SK-N-MC (cell line): ENCODE results near the gene TCERG1L.

Experiments
- DNase-seq: peaks from one replicate; pipeline ENCODE4 v3.0.0-alpha.2; 2011; ENCODE audit warnings: low read depth, low spot score
- H3K27ac ChIP-seq: fragments of 200-600 bp; sonication (generic); 2 replicates; pipeline ENCODE4 v1.5.1; 2016; ENCODE audit warnings: mixed run types
- H3K36me3 ChIP-seq: fragments of 200-600 bp; sonication (generic); 2 replicates; pipeline ENCODE4 v1.6.1; 2017; ENCODE audit warnings: antibody characterized with exemption, low read length, mixed read lengths; ENCODE audit not compliant: insufficient read depth
- H3K4me3 ChIP-seq: fragments of 200-600 bp; sonication (generic); 2 replicates; pipeline ENCODE4 v1.5.1; 2016
- H3K9ac ChIP-seq: fragments of 200-600 bp; sonication (generic); 2 replicates; pipeline ENCODE4 v1.8.0; 2017; ENCODE audit warnings: mixed run types, mixed read lengths; ENCODE audit not compliant: insufficient read length
- H3K9me3 ChIP-seq: fragments of 200-600 bp; sonication (generic); 2 replicates; pipeline ENCODE4 v1.6.1; 2017; ENCODE audit warnings: low read depth, mild to moderate bottlenecking, antibody characterized with exemption, low read length, moderate library complexity, mixed read lengths
- EZH2 ChIP-seq: fragments of 200-600 bp; sonication (generic); IDR thresholded peaks from one replicate; pipeline ENCODE4 v1.6.1; 2017; ENCODE audit warnings: antibody characterized with exemption
- FOXP2 ChIP-seq: optimal IDR thresholded peaks from 2 replicates; pipeline ENCODE3; 2011; ENCODE audit warnings: mild to moderate bottlenecking, moderate library complexity; ENCODE audit not compliant: insufficient read depth; ENCODE audit errors: extremely low read length, control extremely low read depth
- POLR2AphosphoS5 ChIP-seq: IDR thresholded peaks from 2 replicates; pipeline ENCODE4 v1.6.1; 2012; ENCODE audit warnings: mild to moderate bottlenecking, low read depth, low read length, borderline replicate concordance

TCERG1L gene

DNA sequence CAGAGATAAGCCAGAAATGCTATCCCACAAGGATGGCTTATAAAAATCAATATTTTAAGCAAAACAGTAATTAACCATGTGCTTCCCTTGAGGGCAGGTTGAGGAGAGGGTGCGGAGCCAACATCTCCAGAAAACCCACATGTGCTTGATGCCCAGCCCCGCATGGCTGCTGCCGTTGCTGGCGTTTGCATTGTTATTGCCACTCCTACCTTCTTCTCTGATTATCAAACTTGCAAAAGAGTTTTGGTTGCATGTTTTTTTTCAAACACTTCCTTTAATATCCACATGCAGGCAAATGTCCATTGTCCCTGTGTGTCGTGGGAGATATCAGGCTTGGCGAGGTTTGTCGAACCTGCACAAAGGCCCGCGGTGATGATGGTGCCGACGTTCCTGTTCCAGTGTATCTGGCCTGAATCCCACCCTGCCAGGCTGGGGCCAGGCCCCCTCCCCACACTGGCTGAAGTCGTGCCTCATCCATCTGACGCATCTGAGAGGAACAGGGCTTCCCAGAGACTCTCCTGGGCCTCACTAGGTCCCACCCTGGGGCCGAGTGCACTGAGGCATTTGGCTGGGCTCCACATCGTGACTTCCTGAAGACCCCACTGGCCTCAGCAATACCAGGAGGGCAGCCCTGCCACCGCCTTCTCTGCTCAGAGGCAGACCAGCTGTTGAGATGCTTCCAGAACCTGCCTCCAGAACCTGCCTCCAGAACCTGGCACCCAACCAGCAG is 40.9 kb downstream of the TCERG1L start:
- no peak overlapping the region for H3K4me3 ChIP-seq
- DNase-seq = no peak
- no peaks in the 10 kb centered on the region for H3K36me3 ChIP-seq
- H3K27ac ChIP-seq = no peak overlapping the region
- no peaks in the 10 kb centered on the region for H3K9me3 ChIP-seq
- no peak overlapping the region for H3K9ac ChIP-seq
- TF ChIP-seq POLR2AphosphoS5 (no peak), FOXP2 (no peak), EZH2 (no peak)

DNA sequence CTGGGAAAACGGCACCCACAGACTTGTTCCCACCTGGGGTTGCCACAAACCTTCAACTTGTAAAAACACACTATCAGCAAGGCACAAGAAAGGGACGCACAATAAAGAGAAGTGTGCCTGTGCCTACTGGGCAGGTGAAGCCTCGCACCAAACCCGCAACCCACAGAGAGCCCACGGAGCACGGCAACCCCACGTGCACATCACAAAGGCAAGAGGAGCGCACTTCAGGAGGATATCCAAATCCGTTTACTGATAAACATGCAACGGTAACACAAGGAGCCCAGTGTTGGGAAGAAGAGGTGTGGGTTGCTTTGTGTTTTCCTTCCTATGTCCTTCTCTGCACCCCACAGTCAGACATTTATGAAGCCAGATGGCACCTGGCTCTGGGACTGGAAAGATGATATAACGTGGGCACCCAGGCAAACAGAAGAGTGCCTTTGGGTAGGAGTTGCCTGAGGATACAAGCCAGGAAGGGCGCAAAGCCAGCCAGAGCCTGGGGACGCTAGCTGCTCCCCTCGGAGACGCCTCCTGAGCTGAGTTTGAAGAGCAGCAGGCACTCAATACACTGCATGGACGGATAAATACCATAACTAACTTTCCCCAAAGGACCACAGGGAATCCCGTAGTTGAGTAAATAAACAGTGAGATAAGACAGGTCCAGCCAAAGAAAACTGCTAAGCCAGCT is 41.6 kb downstream of the TCERG1L start:
- no peak overlapping the region for H3K27ac ChIP-seq
- H3K9me3 ChIP-seq = no peaks in the 10 kb centered on the region
- H3K4me3 ChIP-seq = no peak overlapping the region
- H3K36me3 ChIP-seq = no peaks in the 10 kb centered on the region
- DNase-seq = no peak
- H3K9ac ChIP-seq = no peak overlapping the region
- TF ChIP-seq EZH2 (no peak), FOXP2 (no peak), POLR2AphosphoS5 (no peak)

DNA sequence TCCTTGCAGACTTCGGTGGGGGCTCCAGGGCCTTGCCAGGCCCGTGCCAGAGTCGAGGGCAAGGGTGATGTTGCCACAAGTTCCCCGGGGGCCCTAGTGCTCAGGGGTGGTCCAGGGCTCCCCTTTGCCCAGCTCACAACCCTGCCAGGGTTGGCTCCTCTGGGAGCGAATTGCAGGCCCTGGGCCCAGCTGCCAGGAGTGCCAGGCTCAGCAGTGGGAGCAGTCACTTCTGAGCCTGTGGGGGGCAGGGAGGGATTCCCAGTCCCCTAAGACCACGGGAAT is 43.8 kb downstream of the TCERG1L start:
- no peaks in the 10 kb centered on the region for H3K9me3 ChIP-seq
- no peak overlapping the region for H3K27ac ChIP-seq
- H3K4me3 ChIP-seq = no peak overlapping the region
- TF ChIP-seq EZH2 = no peak
- TF ChIP-seq POLR2AphosphoS5 = no peak
- no peak for TF ChIP-seq FOXP2
- no peaks in the 10 kb centered on the region for H3K36me3 ChIP-seq
- DNase-seq = no peak
- no peak overlapping the region for H3K9ac ChIP-seq

GRCh38 chr10:131266936-131267813 is 44.3 kb downstream of the TCERG1L start:
- H3K4me3 ChIP-seq = no peak overlapping the region
- no peak for DNase-seq
- no peak overlapping the region for H3K9ac ChIP-seq
- H3K36me3 ChIP-seq = no peaks in the 10 kb centered on the region
- no peaks in the 10 kb centered on the region for H3K9me3 ChIP-seq
- TF ChIP-seq EZH2 (no peak), FOXP2 (no peak), POLR2AphosphoS5 (no peak)
- no peak overlapping the region for H3K27ac ChIP-seq

DNA sequence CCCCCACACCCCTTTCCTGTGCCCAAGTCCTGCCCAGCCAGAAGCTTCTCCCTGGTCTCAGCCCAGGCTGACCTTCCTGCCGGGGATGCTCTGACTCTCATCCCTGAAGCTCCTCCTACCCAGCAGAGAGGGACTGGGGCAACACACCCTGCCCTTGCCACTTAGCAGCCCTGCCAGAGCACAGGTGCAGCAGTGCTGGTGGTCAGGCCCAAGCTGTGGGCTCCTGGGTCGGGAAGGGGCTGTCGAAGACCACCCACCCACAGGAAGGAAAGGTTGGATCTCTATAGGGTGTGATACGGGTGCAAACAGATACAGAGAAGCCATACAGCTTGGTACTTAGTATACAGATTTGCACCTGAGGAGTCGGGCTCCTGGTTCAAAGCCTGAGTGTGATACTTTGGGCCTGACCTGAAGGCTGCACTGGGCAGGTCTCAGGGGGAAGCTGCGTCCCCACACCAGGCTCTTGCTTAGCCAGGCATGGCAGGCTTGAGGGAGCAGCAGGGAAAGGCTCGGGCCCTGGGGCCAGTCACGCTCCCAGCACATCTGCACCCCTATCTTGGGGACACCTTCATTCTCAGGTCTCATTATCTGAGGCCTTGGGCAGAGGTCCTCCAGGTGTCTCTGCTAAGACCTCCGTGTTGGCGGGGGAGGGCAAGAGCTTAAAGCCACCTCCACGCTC is 47.3 kb downstream of the TCERG1L start:
- TF ChIP-seq EZH2 (no peak), FOXP2 (no peak), POLR2AphosphoS5 (no peak)

GRCh38 chr10:131261890-131262475 is 49.5 kb downstream of the TCERG1L start:
- no peak for DNase-seq
- no peak overlapping the region for H3K27ac ChIP-seq

More for the DNA sequence above, 47.3 kb downstream of the TCERG1L start:
- no peak overlapping the region for H3K27ac ChIP-seq
- no peak for DNase-seq
- no peaks in the 10 kb centered on the region for H3K9me3 ChIP-seq
- H3K4me3 ChIP-seq = no peak overlapping the region
- H3K9ac ChIP-seq = no peak overlapping the region
- no peaks in the 10 kb centered on the region for H3K36me3 ChIP-seq

GRCh38 chr10:131260452-131261211 is 50.9 kb downstream of the TCERG1L start:
- no peak overlapping the region for H3K9ac ChIP-seq
- H3K9me3 ChIP-seq = no peaks in the 10 kb centered on the region
- no peaks in the 10 kb centered on the region for H3K36me3 ChIP-seq
- TF ChIP-seq POLR2AphosphoS5 = no peak
- TF ChIP-seq EZH2 = no peak
- no peak for TF ChIP-seq FOXP2
- H3K4me3 ChIP-seq = no peak overlapping the region
- no peak for DNase-seq
- no peak overlapping the region for H3K27ac ChIP-seq

More at GRCh38 chr10:131261890-131262475, 49.5 kb downstream of the TCERG1L start:
- Histone ChIP-seq H3K4me3 (no peak overlapping the region), H3K9ac (no peak overlapping the region), H3K36me3 (no peaks in the 10 kb centered on the region), H3K9me3 (no peaks in the 10 kb centered on the region)
- TF ChIP-seq POLR2AphosphoS5 (no peak), EZH2 (no peak), FOXP2 (no peak)
